ENCODE results near the gene TSPAN19.

Gene TSPAN19

GRCh38 chr12:85036234-85036707 lies at the start of gene TSPAN19, which contains the start of gene LRRIQ1:
Gene TSPAN19, minus strand, starts transcription at chr12:85036277. Its CDS starts 6,331 bp downstream, at chr12:85029946.
Gene LRRIQ1, plus strand, starts transcription at chr12:85036351. Its CDS starts 1,826 bp downstream, at chr12:85038177.
- no peak within 1 kb of the TSS for H3K27ac Mint-ChIP-seq
- H3K4me1 Mint-ChIP-seq (ENCODE audit: low read depth), result peaks cover 6% of the 10 kb centered on the region
- DNase-seq, result peak; percentile 37
- H3K4me3 Mint-ChIP-seq, result peak within 1 kb of the TSS; percentile 70
- H3K27me3 Mint-ChIP-seq, result peaks cover 18% of the 10 kb centered on the region
- no peaks in the 10 kb centered on the region for H3K36me3 Mint-ChIP-seq (ENCODE audit: low read depth)
- no peaks in the 10 kb centered on the region for H3K9me3 Mint-ChIP-seq

GRCh38 chr12:85085066-85085465 lies 49.0 kb upstream of the TSPAN19 start:
- no peak overlapping the region for H3K4me3 Mint-ChIP-seq
- H3K9me3 Mint-ChIP-seq, result peaks cover 4% of the 10 kb centered on the region
- no peak overlapping the region for H3K27ac Mint-ChIP-seq
- no peaks in the 10 kb centered on the region for H3K27me3 Mint-ChIP-seq
- H3K4me1 Mint-ChIP-seq (ENCODE audit: low read depth), result no peaks in the 10 kb centered on the region
- DNase-seq, result no peak
- H3K36me3 Mint-ChIP-seq (ENCODE audit: low read depth), result no peaks in the 10 kb centered on the region

GRCh38 chr12:85076688-85077430 lies 40.8 kb upstream of the TSPAN19 start:
- DNase-seq, result no peak
- H3K36me3 Mint-ChIP-seq (ENCODE audit: low read depth), result no peaks in the 10 kb centered on the region
- no peaks in the 10 kb centered on the region for H3K4me1 Mint-ChIP-seq (ENCODE audit: low read depth)
- no peak overlapping the region for H3K27ac Mint-ChIP-seq
- no peaks in the 10 kb centered on the region for H3K9me3 Mint-ChIP-seq
- no peaks in the 10 kb centered on the region for H3K27me3 Mint-ChIP-seq
- H3K4me3 Mint-ChIP-seq, result no peak overlapping the region

GRCh38 chr12:85072826-85073225 lies 36.7 kb upstream of the TSPAN19 start:
- Mint-ChIP-seq H3K9me3 (no peaks in the 10 kb centered on the region), H3K4me1 (ENCODE audit: low read depth) (no peaks in the 10 kb centered on the region), H3K36me3 (ENCODE audit: low read depth) (no peaks in the 10 kb centered on the region), H3K27me3 (no peaks in the 10 kb centered on the region), H3K4me3 (no peak overlapping the region), H3K27ac (no peak overlapping the region)
- DNase-seq, result no peak

- no peak overlapping the region for H3K27ac Mint-ChIP-seq
Measured at GRCh38 chr12:85065837-85066482, 29.9 kb upstream of the TSPAN19 start.

GRCh38 chr12:85060916-85061315 lies 24.8 kb upstream of the TSPAN19 start:
- H3K9me3 Mint-ChIP-seq, result no peaks in the 10 kb centered on the region
- no peak for DNase-seq
- no peak overlapping the region for H3K27ac Mint-ChIP-seq
- no peaks in the 10 kb centered on the region for H3K27me3 Mint-ChIP-seq
- no peaks in the 10 kb centered on the region for H3K36me3 Mint-ChIP-seq (ENCODE audit: low read depth)
- no peaks in the 10 kb centered on the region for H3K4me1 Mint-ChIP-seq (ENCODE audit: low read depth)
- H3K4me3 Mint-ChIP-seq, result no peak overlapping the region

More at GRCh38 chr12:85065837-85066482, 29.9 kb upstream of the TSPAN19 start:
- H3K4me1 Mint-ChIP-seq (ENCODE audit: low read depth), result no peaks in the 10 kb centered on the region
- no peak overlapping the region for H3K4me3 Mint-ChIP-seq
- no peaks in the 10 kb centered on the region for H3K36me3 Mint-ChIP-seq (ENCODE audit: low read depth)
- DNase-seq, result no peak
- H3K27me3 Mint-ChIP-seq, result no peaks in the 10 kb centered on the region
- no peaks in the 10 kb centered on the region for H3K9me3 Mint-ChIP-seq

- DNase-seq, result no peak
- H3K36me3 Mint-ChIP-seq (ENCODE audit: low read depth), result no peaks in the 10 kb centered on the region
- no peaks in the 10 kb centered on the region for H3K9me3 Mint-ChIP-seq
- H3K4me3 Mint-ChIP-seq, result no peak overlapping the region
- no peaks in the 10 kb centered on the region for H3K4me1 Mint-ChIP-seq (ENCODE audit: low read depth)
- no peak overlapping the region for H3K27ac Mint-ChIP-seq
- no peaks in the 10 kb centered on the region for H3K27me3 Mint-ChIP-seq
Measured at GRCh38 chr12:85059594-85059993, 23.5 kb upstream of the TSPAN19 start.

GRCh38 chr12:85058339-85058738 lies 22.3 kb upstream of the TSPAN19 start:
- H3K4me3 Mint-ChIP-seq, result no peak overlapping the region
- H3K27ac Mint-ChIP-seq, result no peak overlapping the region
- H3K4me1 Mint-ChIP-seq (ENCODE audit: low read depth), result no peaks in the 10 kb centered on the region
- H3K36me3 Mint-ChIP-seq (ENCODE audit: low read depth), result no peaks in the 10 kb centered on the region
- no peaks in the 10 kb centered on the region for H3K9me3 Mint-ChIP-seq
- H3K27me3 Mint-ChIP-seq, result no peaks in the 10 kb centered on the region
- DNase-seq, result no peak

GRCh38 chr12:85057370-85057963 lies 21.4 kb upstream of the TSPAN19 start:
- Mint-ChIP-seq H3K36me3 (ENCODE audit: low read depth) (no peaks in the 10 kb centered on the region), H3K9me3 (no peaks in the 10 kb centered on the region), H3K27me3 (no peaks in the 10 kb centered on the region), H3K27ac (no peak overlapping the region), H3K4me3 (no peak overlapping the region), H3K4me1 (ENCODE audit: low read depth) (no peaks in the 10 kb centered on the region)
- no peak for DNase-seq

GRCh38 chr12:85043829-85044228 lies 7.8 kb upstream of the TSPAN19 start:
- Mint-ChIP-seq H3K27me3 (no peaks in the 10 kb centered on the region), H3K4me3 (no peak overlapping the region)

GRCh38 chr12:85041395-85041794 lies 5.3 kb upstream of the TSPAN19 start:
- no peak overlapping the region for H3K27ac Mint-ChIP-seq
- no peak for DNase-seq
- H3K4me1 Mint-ChIP-seq (ENCODE audit: low read depth), result peaks cover 1% of the 10 kb centered on the region
- H3K27me3 Mint-ChIP-seq, result peaks cover 4% of the 10 kb centered on the region
- no peaks in the 10 kb centered on the region for H3K9me3 Mint-ChIP-seq
- H3K4me3 Mint-ChIP-seq, result no peak overlapping the region
- no peaks in the 10 kb centered on the region for H3K36me3 Mint-ChIP-seq (ENCODE audit: low read depth)

More at GRCh38 chr12:85043829-85044228, 7.8 kb upstream of the TSPAN19 start:
- no peak for DNase-seq
- H3K4me1 Mint-ChIP-seq (ENCODE audit: low read depth), result no peaks in the 10 kb centered on the region
- H3K27ac Mint-ChIP-seq, result no peak overlapping the region
- H3K9me3 Mint-ChIP-seq, result no peaks in the 10 kb centered on the region
- no peaks in the 10 kb centered on the region for H3K36me3 Mint-ChIP-seq (ENCODE audit: low read depth)

- peaks cover 6% of the 10 kb centered on the region for H3K4me1 Mint-ChIP-seq (ENCODE audit: low read depth)
- peak overlapping the region; percentile 70 for H3K4me3 Mint-ChIP-seq
- DNase-seq, result no peak
- H3K36me3 Mint-ChIP-seq (ENCODE audit: low read depth), result no peaks in the 10 kb centered on the region
- peaks cover 18% of the 10 kb centered on the region for H3K27me3 Mint-ChIP-seq
- no peak overlapping the region for H3K27ac Mint-ChIP-seq
- H3K9me3 Mint-ChIP-seq, result no peaks in the 10 kb centered on the region
Measured at GRCh38 chr12:85036733-85037132, 656 bp upstream of the TSPAN19 start.

- Mint-ChIP-seq H3K4me3 (no peak overlapping the region), H3K4me1 (ENCODE audit: low read depth) (no peaks in the 10 kb centered on the region), H3K9me3 (no peaks in the 10 kb centered on the region), H3K27me3 (peaks cover 7% of the 10 kb centered on the region), H3K27ac (no peak overlapping the region), H3K36me3 (ENCODE audit: low read depth) (no peaks in the 10 kb centered on the region)
- DNase-seq, result no peak
Measured at GRCh38 chr12:85029456-85029855, 6.6 kb downstream of the TSPAN19 start.

GRCh38 chr12:85018098-85018497 lies 18.0 kb downstream of the TSPAN19 start:
- no peaks in the 10 kb centered on the region for H3K36me3 Mint-ChIP-seq (ENCODE audit: low read depth)
- no peak overlapping the region for H3K27ac Mint-ChIP-seq

GRCh38 chr12:85017618-85018017 lies 18.5 kb downstream of the TSPAN19 start:
- Mint-ChIP-seq H3K4me3 (no peak overlapping the region), H3K9me3 (no peaks in the 10 kb centered on the region), H3K4me1 (ENCODE audit: low read depth) (no peaks in the 10 kb centered on the region), H3K27ac (no peak overlapping the region), H3K36me3 (ENCODE audit: low read depth) (no peaks in the 10 kb centered on the region), H3K27me3 (no peaks in the 10 kb centered on the region)
- no peak for DNase-seq

More at GRCh38 chr12:85018098-85018497, 18.0 kb downstream of the TSPAN19 start:
- Mint-ChIP-seq H3K9me3 (no peaks in the 10 kb centered on the region), H3K4me3 (no peak overlapping the region), H3K4me1 (ENCODE audit: low read depth) (no peaks in the 10 kb centered on the region), H3K27me3 (no peaks in the 10 kb centered on the region)
- no peak for DNase-seq
